Measurements from ENCODE around the gene JAKMIP2.
"Not testable (repeated sequence)": the region's sequence is repeated elsewhere in the genome, so short reads cannot be mapped to it uniquely, and the experiment has no call there.

Gene JAKMIP2

DNA sequence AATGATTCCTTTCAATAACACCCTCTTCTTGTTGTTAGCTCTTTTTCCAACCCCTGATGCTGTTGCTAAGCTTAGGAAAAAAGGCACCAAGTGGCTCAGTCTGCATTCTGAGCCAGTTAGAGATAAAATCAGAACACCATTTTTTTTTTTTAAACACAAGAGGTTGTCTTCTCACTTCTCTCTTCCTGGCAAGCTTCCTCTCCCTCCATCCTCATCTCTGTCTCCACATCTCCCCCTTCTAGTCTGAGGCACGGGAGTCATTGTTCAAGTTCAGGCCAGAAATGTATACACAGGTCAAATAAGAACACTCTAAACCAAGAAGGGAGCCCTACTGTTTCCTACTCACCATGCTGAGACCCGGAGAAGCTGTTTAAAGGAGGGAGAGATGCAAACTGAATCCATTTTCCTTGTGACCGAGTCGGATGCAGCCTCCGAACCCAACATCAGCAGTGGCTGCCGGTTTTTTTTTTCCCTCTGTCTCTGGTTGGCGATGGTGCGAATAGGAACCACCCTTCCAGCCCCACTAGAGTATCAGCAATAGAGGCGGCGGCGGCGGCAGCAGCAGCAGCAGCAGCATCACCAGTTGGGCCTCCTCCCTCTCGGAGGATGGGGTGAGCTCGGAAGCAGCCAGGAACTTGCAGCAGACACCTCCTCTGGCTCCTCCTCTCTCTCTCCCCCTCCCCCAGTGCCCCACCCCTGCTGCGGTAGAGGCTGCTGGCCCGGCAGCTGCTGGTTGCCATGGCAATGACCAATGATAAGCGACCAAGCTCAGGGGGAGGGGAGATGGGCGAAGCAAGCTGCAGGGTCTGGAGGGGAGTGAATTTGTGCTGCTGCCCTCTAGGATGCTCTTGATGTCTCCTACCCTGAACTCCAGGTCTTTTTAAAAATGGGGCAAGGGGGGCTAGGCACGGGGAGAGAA lies at the start of gene JAKMIP2:
Gene JAKMIP2, minus strand, starts transcription at position 619 of the 919 bp plus-strand sequence. CDS start 110,922 bp downstream, outside the sequence.
- H3K4me3 ChIP-seq (ENCODE audit: low read length): peak within 1 kb of the TSS; percentile 59
- no peak for TF ChIP-seq ZNF274 (IDR thresholded peaks at IDR 0.05; ENCODE audit: low read depth, low read length)

- TF ChIP-seq ZNF274 (IDR thresholded peaks at IDR 0.05; ENCODE audit: low read depth, low read length): no peak
- no peak within 1 kb of the TSS for H3K4me3 ChIP-seq (ENCODE audit: low read length)
These were observed 48.9 kb upstream of the JAKMIP2 start, which contains the start of gene SPINK1 for GRCh38 chr5:147831465-147831864. TSS of gene SPINK1 (minus strand) at chr5:147831671. CDS start at chr5:147831577, 94 bp downstream.

DNA sequence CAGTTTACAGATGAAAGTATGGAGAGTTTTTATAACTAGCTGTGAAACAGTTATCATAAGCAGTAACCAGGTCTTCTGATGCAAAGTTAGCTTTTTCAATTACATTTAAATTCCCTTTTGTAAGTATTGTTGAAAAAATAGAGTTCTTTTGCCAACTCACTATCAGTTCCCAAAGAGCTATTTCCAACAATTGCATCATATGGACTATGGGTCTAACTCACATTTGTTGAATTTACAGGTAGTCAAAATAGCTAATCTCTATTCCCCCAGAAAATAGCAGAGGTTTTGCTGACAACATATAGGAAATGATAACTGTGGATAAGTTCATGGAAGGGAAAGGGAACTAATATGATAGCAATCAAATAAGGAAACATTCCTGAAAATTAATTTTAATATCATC lies 47.5 kb upstream of the JAKMIP2 start:
- H3K4me3 ChIP-seq (ENCODE audit: low read length): no peak overlapping the region

DNA sequence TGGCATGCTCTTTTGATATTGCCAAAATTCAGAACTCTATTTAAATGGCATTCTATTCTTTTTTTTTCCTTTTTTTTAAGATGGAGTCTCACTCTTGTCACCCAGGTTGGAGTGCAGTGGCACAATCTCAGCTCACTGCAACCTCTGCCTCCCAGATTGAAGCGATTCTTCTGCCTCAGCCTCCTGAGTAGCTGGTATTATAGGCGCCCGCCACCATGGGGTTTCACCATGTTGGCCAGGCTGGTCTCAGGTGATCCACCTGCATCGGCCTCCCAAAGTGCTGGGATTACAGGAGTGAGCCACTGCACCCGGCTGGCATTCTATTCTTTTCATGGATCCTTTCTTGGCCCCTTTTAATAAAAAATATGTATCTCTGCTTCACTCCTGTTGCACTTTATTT lies 44.5 kb upstream of the JAKMIP2 start:
- not testable (repeated sequence) for H3K4me3 ChIP-seq (ENCODE audit: low read length)

More for the DNA sequence above, 47.5 kb upstream of the JAKMIP2 start:
- TF ChIP-seq ZNF274 (IDR thresholded peaks at IDR 0.05; ENCODE audit: low read depth, low read length): no peak

- H3K4me3 ChIP-seq (ENCODE audit: low read length): no peak overlapping the region
- TF ChIP-seq ZNF274 (IDR thresholded peaks at IDR 0.05; ENCODE audit: low read depth, low read length): no peak
These were observed 43.8 kb upstream of the JAKMIP2 start for GRCh38 chr5:147826361-147826760.

DNA sequence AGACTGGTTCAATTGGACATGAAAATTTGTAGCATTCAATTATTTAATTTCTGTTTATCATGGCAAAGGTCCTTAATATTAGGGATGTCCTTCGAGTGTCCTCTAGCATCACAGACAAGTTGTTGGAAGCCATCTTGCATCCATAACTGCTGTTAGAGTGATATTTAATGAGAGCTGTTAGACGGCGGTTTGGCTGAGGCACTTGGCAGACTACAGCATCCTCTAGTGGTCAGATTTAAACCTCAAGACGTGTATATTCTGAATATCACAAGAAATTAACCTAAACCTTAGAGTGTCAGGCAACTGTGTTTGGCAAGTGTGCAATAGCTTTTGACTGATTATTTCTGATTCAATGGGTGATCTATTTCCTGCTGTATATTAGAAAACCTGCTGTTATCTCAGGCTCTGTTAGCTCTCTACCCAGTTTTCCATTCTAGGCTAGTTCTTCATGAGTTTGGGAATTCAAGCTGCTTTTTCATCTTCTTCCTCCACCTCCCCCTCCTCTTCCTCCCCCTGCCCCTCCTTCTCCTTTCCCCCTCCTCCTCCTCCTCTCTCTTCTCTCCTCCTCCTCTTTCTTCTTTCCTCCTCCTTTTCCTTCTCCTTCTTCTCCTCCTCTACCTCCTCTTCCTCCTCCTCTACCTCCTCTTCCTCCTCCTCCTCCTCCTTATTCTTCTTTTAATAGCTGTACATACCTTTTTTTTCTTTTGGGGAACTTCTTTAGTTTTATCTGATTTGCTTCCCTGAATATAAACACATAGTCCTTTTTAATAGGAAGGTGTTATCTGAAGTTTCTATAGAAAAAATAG lies 40.4 kb upstream of the JAKMIP2 start:
- no peak for TF ChIP-seq ZNF274 (IDR thresholded peaks at IDR 0.05; ENCODE audit: low read depth, low read length)
- H3K4me3 ChIP-seq (ENCODE audit: low read length): no peak overlapping the region

- H3K4me3 ChIP-seq (ENCODE audit: low read length): not testable (repeated sequence)
These were observed 39.7 kb upstream of the JAKMIP2 start for GRCh38 chr5:147822222-147822621.

- H3K4me3 ChIP-seq (ENCODE audit: low read length): no peak overlapping the region
These were observed 39.2 kb upstream of the JAKMIP2 start for GRCh38 chr5:147821766-147822165.

GRCh38 chr5:147819261-147819770 lies 36.8 kb upstream of the JAKMIP2 start:
- TF ChIP-seq ZNF274 (IDR thresholded peaks at IDR 0.05; ENCODE audit: low read depth, low read length): no peak
- no peak overlapping the region for H3K4me3 ChIP-seq (ENCODE audit: low read length)

More at GRCh38 chr5:147821766-147822165, 39.2 kb upstream of the JAKMIP2 start:
- no peak for TF ChIP-seq ZNF274 (IDR thresholded peaks at IDR 0.05; ENCODE audit: low read depth, low read length)

DNA sequence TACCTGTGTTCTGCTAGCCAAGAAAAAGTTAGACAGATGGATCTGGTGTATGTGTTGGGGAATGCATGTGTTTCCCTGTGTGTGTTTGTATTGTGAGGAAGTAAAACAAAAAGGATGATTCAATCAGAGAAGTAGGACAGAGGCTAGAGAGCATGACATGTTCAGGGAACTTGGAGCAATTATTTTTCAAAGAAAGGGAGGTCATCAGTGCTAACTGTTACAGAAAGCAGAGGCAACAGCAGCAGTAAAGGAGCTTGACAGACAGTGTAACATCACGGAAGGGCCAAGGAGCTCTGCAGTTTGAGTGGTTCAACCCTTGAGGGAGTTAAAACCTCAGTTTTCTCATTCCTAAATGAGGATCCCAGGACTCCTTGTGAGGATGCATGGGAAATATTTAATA lies 35.8 kb upstream of the JAKMIP2 start:
- TF ChIP-seq ZNF274 (IDR thresholded peaks at IDR 0.05; ENCODE audit: low read depth, low read length): no peak
- H3K4me3 ChIP-seq (ENCODE audit: low read length): no peak overlapping the region

GRCh38 chr5:147813696-147814095 lies 31.2 kb upstream of the JAKMIP2 start:
- no peak for TF ChIP-seq ZNF274 (IDR thresholded peaks at IDR 0.05; ENCODE audit: low read depth, low read length)
- no peak overlapping the region for H3K4me3 ChIP-seq (ENCODE audit: low read length)

- TF ChIP-seq ZNF274 (IDR thresholded peaks at IDR 0.05; ENCODE audit: low read depth, low read length): no peak
These were observed 27.5 kb upstream of the JAKMIP2 start for GRCh38 chr5:147809830-147810666.

GRCh38 chr5:147805030-147805454 lies 22.5 kb upstream of the JAKMIP2 start:
- H3K4me3 ChIP-seq (ENCODE audit: low read length): no peak overlapping the region
- TF ChIP-seq ZNF274 (IDR thresholded peaks at IDR 0.05; ENCODE audit: low read depth, low read length): no peak

More at GRCh38 chr5:147809830-147810666, 27.5 kb upstream of the JAKMIP2 start:
- H3K4me3 ChIP-seq (ENCODE audit: low read length): no peak overlapping the region

DNA sequence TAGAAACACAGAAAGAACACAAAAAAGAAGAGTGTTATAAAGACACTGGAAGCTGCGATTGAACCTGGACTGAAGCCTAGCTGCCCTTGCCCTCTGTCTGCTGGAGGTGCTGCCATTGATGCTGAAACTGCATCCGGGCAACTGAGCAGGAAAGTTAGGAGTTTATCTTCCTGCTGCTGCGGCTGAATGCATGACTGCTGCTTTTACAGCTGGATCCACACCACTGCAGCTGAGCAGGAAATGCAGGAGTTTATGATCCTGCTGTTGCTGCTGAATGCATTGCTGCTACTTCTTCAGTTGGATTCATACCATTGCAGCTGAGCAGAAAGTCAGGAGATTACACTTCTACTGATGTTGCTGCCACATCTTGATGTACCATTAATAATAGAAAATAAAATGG lies 21.8 kb upstream of the JAKMIP2 start:
- no peak overlapping the region for H3K4me3 ChIP-seq (ENCODE audit: low read length)
- no peak for TF ChIP-seq ZNF274 (IDR thresholded peaks at IDR 0.05; ENCODE audit: low read depth, low read length)
